ENCODE results near the gene ZNF521. TPM values are rescaled to one million over a fixed set of nuclear protein-coding genes. Genes with fewer than 3 reads are reported as not detected.

Gene ZNF521
- total and polyA plus RNA-seq, 9 donors = 24.3 to 51.3 (median 44.1) TPM

GRCh38 chr18:25256439-25256838 is 95.5 kb downstream of the ZNF521 start:
- 87 to 88% (median 87%) methylated on average over 4 of the region's 4 CpGs for WGBS, 3 donors
- Histone ChIP-seq H3K36me3 (no peaks in the 10 kb centered on the region), H3K9me3 (no peaks in the 10 kb centered on the region), H3K27ac (no peak overlapping the region), H3K27me3 (no peaks in the 10 kb centered on the region), H3K4me1 (ENCODE audit: insufficient read depth) (no peaks in the 10 kb centered on the region), H3K4me3 (no peak overlapping the region)
- TF ChIP-seq POLR2A (IDR thresholded peaks at IDR 0.05) = no peak
- TF ChIP-seq, protein P1, sequence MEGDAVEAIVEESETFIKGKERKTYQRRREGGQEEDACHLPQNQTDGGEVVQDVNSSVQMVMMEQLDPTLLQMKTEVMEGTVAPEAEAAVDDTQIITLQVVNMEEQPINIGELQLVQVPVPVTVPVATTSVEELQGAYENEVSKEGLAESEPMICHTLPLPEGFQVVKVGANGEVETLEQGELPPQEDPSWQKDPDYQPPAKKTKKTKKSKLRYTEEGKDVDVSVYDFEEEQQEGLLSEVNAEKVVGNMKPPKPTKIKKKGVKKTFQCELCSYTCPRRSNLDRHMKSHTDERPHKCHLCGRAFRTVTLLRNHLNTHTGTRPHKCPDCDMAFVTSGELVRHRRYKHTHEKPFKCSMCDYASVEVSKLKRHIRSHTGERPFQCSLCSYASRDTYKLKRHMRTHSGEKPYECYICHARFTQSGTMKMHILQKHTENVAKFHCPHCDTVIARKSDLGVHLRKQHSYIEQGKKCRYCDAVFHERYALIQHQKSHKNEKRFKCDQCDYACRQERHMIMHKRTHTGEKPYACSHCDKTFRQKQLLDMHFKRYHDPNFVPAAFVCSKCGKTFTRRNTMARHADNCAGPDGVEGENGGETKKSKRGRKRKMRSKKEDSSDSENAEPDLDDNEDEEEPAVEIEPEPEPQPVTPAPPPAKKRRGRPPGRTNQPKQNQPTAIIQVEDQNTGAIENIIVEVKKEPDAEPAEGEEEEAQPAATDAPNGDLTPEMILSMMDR (IDR thresholded peaks at IDR 0.05) = no peak
- TF ChIP-seq EP300 (IDR thresholded peaks at IDR 0.05) = no peak
- no peak for DNase-seq
- intact Hi-C loops (cut with DNase I) = no loop called here

GRCh38 chr18:25253779-25254178 is 98.2 kb downstream of the ZNF521 start:
- H3K27ac ChIP-seq = no peak overlapping the region
- no peak overlapping the region for H3K4me3 ChIP-seq
- TF ChIP-seq EP300 (IDR thresholded peaks at IDR 0.05) = no peak
- H3K4me1 ChIP-seq (ENCODE audit: insufficient read depth) = no peaks in the 10 kb centered on the region
- no peaks in the 10 kb centered on the region for H3K36me3 ChIP-seq
- H3K27me3 ChIP-seq = no peaks in the 10 kb centered on the region
- no peak for DNase-seq
- no peaks in the 10 kb centered on the region for H3K9me3 ChIP-seq
- 86 to 98% (median 95%) methylated on average over 1 of the region's 1 CpG for WGBS, 3 donors
- intact Hi-C loops (cut with DNase I) = no loop called here

- TF ChIP-seq POLR2A (IDR thresholded peaks at IDR 0.05) (no peak), EP300 (IDR thresholded peaks at IDR 0.05) (no peak)
- TF ChIP-seq, protein P1 (IDR thresholded peaks at IDR 0.05) = no peak
- H3K36me3 ChIP-seq = no peaks in the 10 kb centered on the region
- no peaks in the 10 kb centered on the region for H3K27me3 ChIP-seq
- DNase-seq = no peak
- H3K27ac ChIP-seq = no peak overlapping the region
- intact Hi-C loops (cut with DNase I) = no loop called here
- no peaks in the 10 kb centered on the region for H3K9me3 ChIP-seq
- no peak overlapping the region for H3K4me3 ChIP-seq
- H3K4me1 ChIP-seq (ENCODE audit: insufficient read depth) = no peaks in the 10 kb centered on the region
- WGBS, 3 donors = 45 to 66% (median 56%) methylated on average over 1 of the region's 1 CpG
These were observed 98.8 kb downstream of the ZNF521 start for GRCh38 chr18:25253136-25253535.

DNA sequence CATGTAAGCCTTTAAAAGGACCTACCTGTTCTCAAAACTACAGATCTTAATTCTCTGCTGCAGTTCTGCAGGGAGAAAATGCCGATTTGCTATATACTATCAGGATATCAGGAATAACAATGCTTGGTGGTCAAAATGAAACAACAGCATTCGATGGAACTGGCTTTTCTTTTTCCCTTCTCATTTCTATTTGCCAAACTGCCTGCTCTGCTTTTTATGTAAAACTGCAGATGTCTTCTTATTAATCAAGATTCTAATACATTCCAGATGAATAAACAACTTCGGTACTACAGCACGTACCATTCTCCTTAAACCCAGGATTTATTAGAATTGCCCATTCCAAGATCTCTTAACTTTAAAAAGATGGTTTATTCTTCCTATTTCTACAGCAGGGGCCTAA is 100.9 kb downstream of the ZNF521 start:
- Histone ChIP-seq H3K4me1 (ENCODE audit: insufficient read depth) (no peaks in the 10 kb centered on the region), H3K27ac (no peak overlapping the region)
- 55 to 75% (median 58%) methylated on average over 4 of the region's 4 CpGs for WGBS, 3 donors

DNA sequence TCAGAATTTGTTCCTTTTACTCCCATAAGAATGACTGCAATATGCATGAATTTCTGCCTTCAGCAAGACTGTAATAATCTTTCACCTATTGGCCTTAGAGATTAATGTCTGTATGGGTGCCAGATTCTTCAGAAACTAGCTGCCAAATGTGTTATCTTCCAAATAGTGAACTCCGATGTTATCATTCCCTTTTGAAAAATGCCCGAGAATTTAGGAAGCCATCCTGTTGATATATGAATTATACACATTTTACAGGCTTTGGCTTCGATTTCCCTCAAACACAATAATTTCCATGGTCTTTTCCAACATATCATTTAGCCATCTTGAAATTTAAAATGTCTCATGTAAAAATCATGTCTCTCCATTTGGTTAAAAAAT is 101.5 kb downstream of the ZNF521 start:
- no peaks in the 10 kb centered on the region for H3K4me1 ChIP-seq (ENCODE audit: insufficient read depth)
- H3K27ac ChIP-seq = no peak overlapping the region

More for the DNA sequence above, 100.9 kb downstream of the ZNF521 start:
- DNase-seq = no peak
- TF ChIP-seq POLR2A (IDR thresholded peaks at IDR 0.05) (no peak), EP300 (IDR thresholded peaks at IDR 0.05) (no peak)
- TF ChIP-seq, protein P1 (IDR thresholded peaks at IDR 0.05) = no peak
- Histone ChIP-seq H3K9me3 (no peaks in the 10 kb centered on the region), H3K36me3 (no peaks in the 10 kb centered on the region), H3K27me3 (no peaks in the 10 kb centered on the region), H3K4me3 (no peak overlapping the region)
- intact Hi-C loops (cut with DNase I) = no loop called here

More for the DNA sequence above, 101.5 kb downstream of the ZNF521 start:
- TF ChIP-seq EP300 (IDR thresholded peaks at IDR 0.05) = no peak
- TF ChIP-seq POLR2A (IDR thresholded peaks at IDR 0.05) = no peak
- TF ChIP-seq, protein P1 (IDR thresholded peaks at IDR 0.05) = no peak
- WGBS, 3 donors = 50 to 58% (median 53%) methylated on average over 3 of the region's 3 CpGs
- intact Hi-C loops (cut with DNase I) = no loop called here
- no peaks in the 10 kb centered on the region for H3K9me3 ChIP-seq
- H3K4me3 ChIP-seq = no peak overlapping the region
- no peaks in the 10 kb centered on the region for H3K36me3 ChIP-seq
- no peak for DNase-seq
- no peaks in the 10 kb centered on the region for H3K27me3 ChIP-seq
